GM12801 (cell line): ENCODE results near the gene YIF1A.

Source experiments
- TF ChIP-seq, protein P1 (sequence below): IDR thresholded peaks from one replicate; pipeline ENCODE4 v1.5.1; 2011; ENCODE audit warnings: control low read depth; ENCODE audit not compliant: insufficient read length; ENCODE audit errors: extremely low read depth

Gene YIF1A

DNA sequence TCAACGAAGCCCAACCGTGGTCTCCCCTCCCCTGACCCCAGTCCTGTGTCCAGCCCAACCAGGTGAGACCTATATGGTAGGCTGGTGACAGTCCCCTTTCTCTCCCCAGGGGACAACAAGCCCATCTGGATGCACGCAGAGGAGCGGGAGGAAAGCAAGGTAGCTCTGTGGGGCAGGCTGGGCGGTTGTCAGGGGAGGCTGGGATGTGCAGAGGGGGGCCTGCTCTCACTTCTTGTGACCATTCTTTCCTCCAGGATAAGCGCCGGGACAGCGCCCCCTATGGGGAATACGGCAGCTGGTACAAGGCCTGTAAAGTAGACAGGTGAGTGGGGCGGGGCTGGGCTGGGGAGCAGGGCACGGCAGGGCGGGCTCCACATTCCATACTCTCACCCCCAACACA lies 24.0 kb downstream of the YIF1A start:
- TF ChIP-seq, protein P1, sequence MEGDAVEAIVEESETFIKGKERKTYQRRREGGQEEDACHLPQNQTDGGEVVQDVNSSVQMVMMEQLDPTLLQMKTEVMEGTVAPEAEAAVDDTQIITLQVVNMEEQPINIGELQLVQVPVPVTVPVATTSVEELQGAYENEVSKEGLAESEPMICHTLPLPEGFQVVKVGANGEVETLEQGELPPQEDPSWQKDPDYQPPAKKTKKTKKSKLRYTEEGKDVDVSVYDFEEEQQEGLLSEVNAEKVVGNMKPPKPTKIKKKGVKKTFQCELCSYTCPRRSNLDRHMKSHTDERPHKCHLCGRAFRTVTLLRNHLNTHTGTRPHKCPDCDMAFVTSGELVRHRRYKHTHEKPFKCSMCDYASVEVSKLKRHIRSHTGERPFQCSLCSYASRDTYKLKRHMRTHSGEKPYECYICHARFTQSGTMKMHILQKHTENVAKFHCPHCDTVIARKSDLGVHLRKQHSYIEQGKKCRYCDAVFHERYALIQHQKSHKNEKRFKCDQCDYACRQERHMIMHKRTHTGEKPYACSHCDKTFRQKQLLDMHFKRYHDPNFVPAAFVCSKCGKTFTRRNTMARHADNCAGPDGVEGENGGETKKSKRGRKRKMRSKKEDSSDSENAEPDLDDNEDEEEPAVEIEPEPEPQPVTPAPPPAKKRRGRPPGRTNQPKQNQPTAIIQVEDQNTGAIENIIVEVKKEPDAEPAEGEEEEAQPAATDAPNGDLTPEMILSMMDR: no peak

DNA sequence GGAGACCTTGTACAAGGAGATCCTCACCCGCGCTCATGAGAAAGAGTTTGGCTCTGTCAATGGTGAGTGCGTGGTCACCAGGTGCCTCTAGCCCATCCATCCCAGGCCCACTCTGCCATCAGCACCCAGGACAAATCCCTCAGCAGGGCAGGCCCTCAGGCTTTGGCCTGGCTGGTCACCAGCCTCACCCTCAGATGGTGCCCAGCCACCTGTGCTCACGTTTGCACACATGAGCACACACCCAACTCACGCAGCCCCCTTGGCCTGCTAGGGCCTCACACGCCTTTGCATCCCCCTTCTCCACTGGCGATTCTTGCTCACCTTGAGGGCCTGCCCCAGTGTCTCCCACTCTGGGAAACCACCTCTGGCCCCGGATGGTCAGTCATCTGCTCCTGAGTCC lies 24.6 kb downstream of the YIF1A start:
- TF ChIP-seq, protein P1: no peak

DNA sequence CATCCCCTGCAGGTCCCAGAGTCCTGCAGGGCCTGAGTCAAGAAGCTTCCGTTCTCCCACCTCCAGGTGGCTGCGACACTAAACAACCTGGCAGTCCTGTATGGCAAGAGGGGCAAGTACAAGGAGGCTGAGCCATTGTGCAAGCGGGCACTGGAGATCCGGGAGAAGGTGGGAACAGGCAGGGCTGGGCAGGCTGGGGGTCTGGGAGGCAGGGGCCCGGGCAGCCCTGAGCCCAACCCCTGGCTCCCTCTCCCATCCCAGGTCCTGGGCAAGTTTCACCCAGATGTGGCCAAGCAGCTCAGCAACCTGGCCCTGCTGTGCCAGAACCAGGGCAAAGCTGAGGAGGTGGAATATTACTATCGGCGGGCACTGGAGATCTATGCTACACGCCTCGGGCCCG lies 25.2 kb downstream of the YIF1A start:
- TF ChIP-seq, protein P1: no peak

- TF ChIP-seq, protein P1: no peak
Observed at GRCh38 chr11:66263231-66263630, 25.7 kb downstream of the YIF1A start.

DNA sequence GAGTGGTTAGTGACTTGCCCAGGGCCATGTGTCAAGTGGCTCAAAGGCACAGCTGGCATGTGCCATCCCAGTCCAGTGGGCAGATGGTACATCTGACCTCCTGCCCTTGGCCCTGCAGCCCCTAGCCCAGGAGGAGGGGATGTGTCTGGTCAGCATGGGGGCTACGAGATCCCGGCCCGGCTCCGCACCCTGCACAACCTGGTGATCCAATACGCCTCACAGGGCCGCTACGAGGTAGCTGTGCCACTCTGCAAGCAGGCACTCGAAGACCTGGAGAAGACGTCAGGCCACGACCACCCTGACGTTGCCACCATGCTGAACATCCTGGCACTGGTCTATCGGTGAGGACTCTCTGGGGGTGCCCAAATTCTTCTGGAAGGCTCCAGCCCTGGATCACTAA lies 26.2 kb downstream of the YIF1A start:
- TF ChIP-seq, protein P1: no peak

- TF ChIP-seq, protein P1: no peak
Observed at GRCh38 chr11:66262191-66262590, 26.8 kb downstream of the YIF1A start.

DNA sequence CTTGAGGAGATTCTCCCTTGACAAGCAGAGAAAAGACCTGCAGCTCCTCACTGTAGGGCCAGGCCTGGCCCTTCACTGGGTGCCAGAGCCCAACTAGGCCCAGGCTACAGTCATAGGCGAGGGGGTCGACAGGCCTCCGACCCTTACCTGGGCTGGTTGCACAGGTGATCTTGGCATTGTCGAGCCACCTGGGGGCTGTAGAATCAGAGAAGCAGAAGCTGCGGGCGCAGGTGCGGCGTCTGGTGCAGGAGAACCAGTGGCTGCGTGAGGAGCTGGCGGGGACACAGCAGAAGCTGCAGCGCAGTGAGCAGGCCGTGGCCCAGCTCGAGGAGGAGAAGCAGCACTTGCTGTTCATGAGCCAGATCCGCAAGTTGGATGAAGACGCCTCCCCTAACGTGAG lies 27.4 kb downstream of the YIF1A start:
- TF ChIP-seq, protein P1: no peak

- TF ChIP-seq, protein P1: no peak
Observed at GRCh38 chr11:66259956-66260355, 29.0 kb downstream of the YIF1A start.
